Kidney glomerular epithelial cell (primary cell): ENCODE data around the gene CYP3A4.
"Not testable (repeated sequence)": the region's sequence is repeated elsewhere in the genome, so short reads cannot be mapped to it uniquely, and the experiment has no call there.

Source experiments
- DNase-seq: peaks from one replicate; lab custom pipeline; 2025; lab: John Stamatoyannopoulos, UW

Gene CYP3A4

DNA sequence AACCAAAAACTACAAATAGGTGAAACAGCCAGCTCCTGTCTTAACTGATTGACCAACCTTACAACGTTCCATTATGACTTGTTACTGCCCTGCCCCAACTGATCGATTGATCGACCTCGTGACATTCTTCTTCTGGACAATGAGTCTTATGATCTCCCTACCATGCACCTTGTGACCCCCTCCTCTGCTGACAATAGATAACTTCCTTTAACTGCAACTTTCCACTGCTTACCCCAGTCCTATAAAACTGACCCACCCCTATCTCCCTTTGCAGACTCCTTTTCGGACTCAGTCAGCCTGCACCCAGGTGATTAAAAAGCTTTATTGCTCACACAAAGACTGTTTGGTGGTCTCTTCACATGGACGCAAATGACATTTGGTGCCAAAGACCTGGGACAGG lies 60.8 kb downstream of the CYP3A4 start:
- DNase-seq: not testable (repeated sequence)

DNA sequence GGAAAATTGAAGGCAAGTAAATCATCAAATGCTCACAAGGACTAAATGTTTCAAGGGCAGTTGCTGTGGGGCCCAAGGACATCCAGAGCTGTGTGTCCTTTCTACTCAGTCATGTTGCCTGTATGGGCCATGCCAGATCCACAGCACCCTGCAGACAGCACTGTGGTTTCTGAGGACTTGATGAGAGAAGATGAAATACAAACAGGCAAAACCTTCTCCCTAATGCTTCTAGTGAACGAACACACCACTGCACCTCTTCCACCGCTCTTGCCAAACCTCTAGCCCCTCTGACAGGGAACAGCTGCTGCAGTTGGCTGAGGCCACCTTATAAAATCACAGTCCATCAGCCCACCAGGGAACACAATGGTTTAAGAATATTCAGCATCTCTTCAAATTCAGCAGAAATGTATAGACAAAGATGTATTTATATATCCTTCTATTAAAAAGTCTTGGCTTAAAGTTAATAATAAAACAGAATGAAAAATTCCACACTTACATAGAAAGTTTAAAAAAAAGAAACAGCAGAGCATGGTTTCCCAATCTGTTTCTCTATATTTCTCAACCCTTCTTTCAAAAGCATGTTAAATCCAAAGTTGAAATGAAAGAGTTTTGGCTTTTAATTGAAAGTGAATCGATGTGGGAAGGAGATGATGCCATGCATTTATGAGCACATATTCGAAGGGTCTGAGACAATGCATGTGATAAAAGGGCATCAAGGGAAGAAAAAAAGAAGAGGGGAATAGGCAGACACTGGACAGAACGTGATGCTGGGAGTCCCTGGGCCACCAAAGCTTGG lies 63.0 kb downstream of the CYP3A4 start:
- no peak for DNase-seq

DNA sequence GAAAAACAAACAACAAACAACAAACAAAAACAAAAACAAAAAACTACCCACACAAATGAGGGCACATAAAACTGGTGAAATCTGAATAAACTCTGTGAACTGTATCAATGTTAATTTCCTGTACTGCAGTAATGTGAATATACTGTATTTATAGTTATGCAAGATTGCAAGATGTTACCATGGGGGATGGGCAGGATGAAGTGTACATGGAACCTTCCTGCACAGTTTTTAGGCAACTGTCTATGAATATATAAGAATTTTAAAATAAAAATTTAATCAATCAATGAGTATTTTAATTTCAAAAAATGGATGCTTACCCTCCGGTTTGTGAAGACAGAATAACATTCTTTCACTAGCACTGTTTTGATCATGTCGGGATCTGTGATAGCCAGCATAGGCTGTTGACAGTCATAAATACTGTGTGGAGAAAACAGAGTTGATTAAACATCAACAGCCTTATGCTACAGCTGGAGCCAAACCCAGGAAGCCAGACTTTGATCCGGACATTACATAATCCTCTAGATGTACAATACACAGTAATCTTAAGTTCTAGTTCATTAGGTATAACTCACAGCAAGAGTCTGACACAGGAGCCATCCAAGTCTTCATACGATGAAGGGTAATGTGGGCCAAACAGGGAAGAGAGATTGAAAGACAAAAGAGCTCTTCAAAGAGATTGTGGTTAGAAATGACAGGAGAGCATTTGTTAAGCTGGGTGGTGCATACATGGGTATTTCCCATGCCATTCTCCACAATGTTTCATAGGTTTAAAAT lies 63.8 kb downstream of the CYP3A4 start:
- DNase-seq: no peak

DNA sequence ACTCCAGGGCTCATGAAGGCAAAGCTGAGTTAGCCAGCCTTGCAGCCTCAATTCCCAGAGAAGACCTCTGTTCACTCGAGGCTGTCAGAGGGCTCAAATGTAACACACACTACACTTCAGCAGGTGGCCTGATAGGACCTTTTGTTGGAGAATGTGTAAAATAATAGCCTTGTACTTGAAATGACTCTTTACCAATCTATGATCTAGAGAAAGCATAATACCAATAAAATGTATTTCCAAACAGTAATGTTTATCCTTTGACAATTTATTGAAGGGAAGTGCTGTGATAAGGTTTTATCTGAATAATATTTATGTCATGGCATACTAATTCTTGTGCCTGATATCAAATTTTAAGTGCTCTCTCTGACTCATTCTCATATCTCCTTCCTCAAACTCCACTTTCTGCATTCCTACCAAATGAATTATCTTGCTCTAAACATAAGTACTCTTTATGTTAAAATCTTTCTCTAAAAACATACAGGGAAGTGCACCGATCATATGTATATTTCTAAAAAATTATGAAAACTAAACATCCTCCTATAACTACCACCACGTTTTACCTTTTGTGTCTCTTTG lies 69.9 kb downstream of the CYP3A4 start:
- DNase-seq: no peak

DNA sequence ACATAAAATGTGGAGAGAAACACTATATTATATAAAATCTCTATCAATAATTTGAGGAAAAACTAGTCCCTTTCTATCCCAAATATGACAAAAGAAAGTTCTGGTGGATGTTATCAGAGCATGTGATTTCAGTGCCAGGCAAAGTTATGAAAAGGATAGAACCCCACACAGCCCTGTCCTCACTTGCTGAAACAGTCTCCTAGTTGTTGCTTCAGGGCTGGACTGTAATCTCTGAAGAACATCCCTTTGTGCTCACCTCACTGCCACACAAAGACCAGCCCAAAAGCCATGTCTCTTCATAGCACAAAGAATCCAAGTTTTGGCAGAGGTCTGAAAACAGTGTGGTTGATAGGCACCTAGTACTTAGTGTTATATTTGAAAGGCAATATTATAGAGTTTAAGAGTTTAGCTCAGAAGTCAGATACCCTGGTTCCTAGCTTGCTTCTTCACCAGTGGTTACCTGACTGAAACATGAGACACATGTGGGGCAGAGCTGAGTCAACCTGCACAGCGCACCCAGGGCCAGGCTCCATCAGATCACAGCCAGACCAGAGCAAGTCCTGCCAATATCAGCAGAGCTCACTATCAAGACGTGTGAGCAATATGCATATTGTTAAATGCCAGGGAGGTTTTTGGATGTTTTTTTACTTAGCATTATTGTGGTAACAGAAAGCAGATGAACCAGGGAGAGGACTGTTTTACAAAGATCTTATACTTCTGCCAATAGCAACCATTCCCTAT lies 74.0 kb downstream of the CYP3A4 start:
- DNase-seq: no peak

DNA sequence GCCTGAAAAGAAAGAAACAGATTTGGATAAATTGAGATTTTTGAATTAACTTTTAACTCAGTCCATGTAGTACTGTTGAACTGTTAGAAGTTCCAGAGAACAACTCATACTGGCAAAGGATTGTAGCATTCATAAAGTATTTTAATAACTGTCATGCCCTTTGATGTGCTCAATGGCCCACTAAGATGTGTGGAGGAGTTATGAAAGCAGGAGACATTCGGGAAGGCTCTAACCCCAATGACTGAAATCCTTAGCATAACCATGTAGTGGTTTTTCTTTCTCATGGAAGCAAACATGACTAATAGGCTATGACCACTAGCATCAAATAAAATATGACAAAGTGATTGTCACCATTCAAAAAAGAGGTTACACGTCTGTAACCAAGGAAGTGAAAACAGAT lies 74.7 kb downstream of the CYP3A4 start:
- DNase-seq: no peak

DNA sequence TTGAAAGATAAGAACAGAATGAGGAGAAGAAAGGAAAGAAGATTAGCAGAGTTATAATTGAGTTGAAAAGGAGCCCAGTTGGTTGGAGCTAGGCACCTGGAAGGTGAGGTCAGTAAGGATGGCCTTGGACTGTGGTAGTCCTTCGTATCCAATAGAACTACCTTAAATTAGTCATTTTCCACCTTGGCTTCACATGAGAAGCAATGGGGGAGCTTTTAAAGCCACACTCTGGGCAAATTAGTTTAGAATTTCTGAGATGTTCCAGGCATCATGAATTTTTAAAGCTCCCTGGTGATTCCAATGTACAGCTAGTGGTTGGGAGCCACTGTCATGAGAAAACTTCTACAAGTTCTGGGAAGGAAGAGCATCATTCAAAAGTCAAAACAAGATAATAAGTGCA lies 76.9 kb downstream of the CYP3A4 start:
- DNase-seq: no peak
